ENCODE results near the gene SCAI. TPM values are rescaled to one million over a fixed set of nuclear protein-coding genes. Genes with fewer than 3 reads are reported as not detected.

SCAI gene
- total RNA-seq, 1 donor from 2014 or later: 23.5 TPM

GRCh38 chr9:124940521-124940893, 202.8 kb downstream of the SCAI start:
- Mint-ChIP-seq H3K9me3 (ENCODE audit: low read depth) (no peaks in the 10 kb centered on the region), H3K36me3 (ENCODE audit: insufficient read depth) (peaks cover 3% of the 10 kb centered on the region), H3K27ac (peak overlapping the region; percentile 95), H3K4me3 (ENCODE audit: low read depth) (peak overlapping the region; percentile 81), H3K4me1 (ENCODE audit: low read depth) (peaks cover 11% of the 10 kb centered on the region), H3K27me3 (no peaks in the 10 kb centered on the region)
- DNase-seq (ENCODE audit: low spot score, unreplicated experiment): no peak
- TF ChIP-seq, protein P1, sequence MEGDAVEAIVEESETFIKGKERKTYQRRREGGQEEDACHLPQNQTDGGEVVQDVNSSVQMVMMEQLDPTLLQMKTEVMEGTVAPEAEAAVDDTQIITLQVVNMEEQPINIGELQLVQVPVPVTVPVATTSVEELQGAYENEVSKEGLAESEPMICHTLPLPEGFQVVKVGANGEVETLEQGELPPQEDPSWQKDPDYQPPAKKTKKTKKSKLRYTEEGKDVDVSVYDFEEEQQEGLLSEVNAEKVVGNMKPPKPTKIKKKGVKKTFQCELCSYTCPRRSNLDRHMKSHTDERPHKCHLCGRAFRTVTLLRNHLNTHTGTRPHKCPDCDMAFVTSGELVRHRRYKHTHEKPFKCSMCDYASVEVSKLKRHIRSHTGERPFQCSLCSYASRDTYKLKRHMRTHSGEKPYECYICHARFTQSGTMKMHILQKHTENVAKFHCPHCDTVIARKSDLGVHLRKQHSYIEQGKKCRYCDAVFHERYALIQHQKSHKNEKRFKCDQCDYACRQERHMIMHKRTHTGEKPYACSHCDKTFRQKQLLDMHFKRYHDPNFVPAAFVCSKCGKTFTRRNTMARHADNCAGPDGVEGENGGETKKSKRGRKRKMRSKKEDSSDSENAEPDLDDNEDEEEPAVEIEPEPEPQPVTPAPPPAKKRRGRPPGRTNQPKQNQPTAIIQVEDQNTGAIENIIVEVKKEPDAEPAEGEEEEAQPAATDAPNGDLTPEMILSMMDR (IDR thresholded peaks at IDR 0.05; ENCODE audit: unreplicated experiment): no peak

- H3K27ac Mint-ChIP-seq: peak overlapping the region; percentile 95
- TF ChIP-seq, protein P1 (IDR thresholded peaks at IDR 0.05; ENCODE audit: unreplicated experiment): no peak
- no peaks in the 10 kb centered on the region for H3K27me3 Mint-ChIP-seq
- DNase-seq (ENCODE audit: low spot score, unreplicated experiment): no peak
- H3K4me1 Mint-ChIP-seq (ENCODE audit: low read depth): peaks cover 11% of the 10 kb centered on the region
- peak overlapping the region; percentile 81 for H3K4me3 Mint-ChIP-seq (ENCODE audit: low read depth)
- H3K9me3 Mint-ChIP-seq (ENCODE audit: low read depth): no peaks in the 10 kb centered on the region
- peaks cover 3% of the 10 kb centered on the region for H3K36me3 Mint-ChIP-seq (ENCODE audit: insufficient read depth)
Observed at GRCh38 chr9:124939944-124940343, 203.4 kb downstream of the SCAI start.

- Mint-ChIP-seq H3K9me3 (ENCODE audit: low read depth) (no peaks in the 10 kb centered on the region), H3K36me3 (ENCODE audit: insufficient read depth) (peaks cover 3% of the 10 kb centered on the region), H3K27ac (no peak overlapping the region), H3K27me3 (no peaks in the 10 kb centered on the region), H3K4me1 (ENCODE audit: low read depth) (no peaks in the 10 kb centered on the region), H3K4me3 (ENCODE audit: low read depth) (no peak overlapping the region)
- TF ChIP-seq, protein P1 (IDR thresholded peaks at IDR 0.05; ENCODE audit: unreplicated experiment): no peak
- no peak for DNase-seq (ENCODE audit: low spot score, unreplicated experiment)
Observed at GRCh38 chr9:124934290-124934689, 209.0 kb downstream of the SCAI start.

DNA sequence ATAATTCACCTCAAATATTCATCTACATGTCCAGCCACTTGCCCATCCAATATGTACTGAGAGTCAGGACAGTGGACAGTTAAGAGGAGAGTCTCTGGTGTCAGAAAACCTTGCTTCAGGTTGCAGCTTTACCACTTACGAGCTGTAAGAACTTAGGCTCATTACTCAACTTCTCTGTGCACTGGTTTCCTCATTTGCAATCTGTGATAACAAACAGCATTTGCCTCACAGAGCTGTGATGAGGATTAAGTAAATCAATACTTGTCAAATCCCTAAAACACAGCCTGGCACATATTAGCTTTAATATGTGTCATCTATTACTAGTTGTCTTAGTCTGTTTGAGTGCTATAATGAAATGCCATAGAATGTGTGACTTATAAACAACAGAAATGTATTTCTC, 211.0 kb downstream of the SCAI start:
- Mint-ChIP-seq H3K9me3 (ENCODE audit: low read depth) (no peaks in the 10 kb centered on the region), H3K27me3 (no peaks in the 10 kb centered on the region), H3K4me3 (ENCODE audit: low read depth) (no peak overlapping the region), H3K4me1 (ENCODE audit: low read depth) (no peaks in the 10 kb centered on the region), H3K36me3 (ENCODE audit: insufficient read depth) (peaks cover 5% of the 10 kb centered on the region), H3K27ac (no peak overlapping the region)
- DNase-seq (ENCODE audit: low spot score, unreplicated experiment): no peak
- TF ChIP-seq, protein P1 (IDR thresholded peaks at IDR 0.05; ENCODE audit: unreplicated experiment): no peak

GRCh38 chr9:124929464-124929863, 213.9 kb downstream of the SCAI start:
- Mint-ChIP-seq H3K27ac (no peak overlapping the region), H3K4me3 (ENCODE audit: low read depth) (no peak overlapping the region), H3K4me1 (ENCODE audit: low read depth) (no peaks in the 10 kb centered on the region), H3K27me3 (no peaks in the 10 kb centered on the region), H3K36me3 (ENCODE audit: insufficient read depth) (peaks cover 4% of the 10 kb centered on the region), H3K9me3 (ENCODE audit: low read depth) (no peaks in the 10 kb centered on the region)
- TF ChIP-seq, protein P1 (IDR thresholded peaks at IDR 0.05; ENCODE audit: unreplicated experiment): no peak
- DNase-seq (ENCODE audit: low spot score, unreplicated experiment): no peak

All from progenitor cell of endocrine pancreas (in vitro differentiated cells).